Keratinocyte (primary cell): ENCODE data around the gene C19orf12.

Experiments used
- EZH2 ChIP-seq: IDR thresholded peaks from one replicate; pipeline ENCODE4 v1.6.1; 2012; ENCODE audit warnings: inconsistent platforms, mild to moderate bottlenecking, low read length, moderate library complexity
- TF ChIP-seq, protein P1 (sequence below), 3 experiments: IDR thresholded peaks in 1 of 3; conservative IDR thresholded peaks in 1 of 3; optimal IDR thresholded peaks in 1 of 3; 2 replicates in 2 of 3; 3 replicates in 1 of 3; pipeline versions ENCODE3 to v1.5.1; 2011; ENCODE audit warnings: low read length in 3 of 3, mild to moderate bottlenecking in 3 of 3, moderate library complexity in 2 of 3, control low read depth in 1 of 3, inconsistent platforms in 1 of 3; ENCODE audit not compliant: insufficient read depth in 2 of 3; ENCODE audit errors: extremely low read depth in 1 of 3

GRCh38 chr19:29668746-29669609, 46.1 kb downstream of the C19orf12 start:
- TF ChIP-seq, protein P1, sequence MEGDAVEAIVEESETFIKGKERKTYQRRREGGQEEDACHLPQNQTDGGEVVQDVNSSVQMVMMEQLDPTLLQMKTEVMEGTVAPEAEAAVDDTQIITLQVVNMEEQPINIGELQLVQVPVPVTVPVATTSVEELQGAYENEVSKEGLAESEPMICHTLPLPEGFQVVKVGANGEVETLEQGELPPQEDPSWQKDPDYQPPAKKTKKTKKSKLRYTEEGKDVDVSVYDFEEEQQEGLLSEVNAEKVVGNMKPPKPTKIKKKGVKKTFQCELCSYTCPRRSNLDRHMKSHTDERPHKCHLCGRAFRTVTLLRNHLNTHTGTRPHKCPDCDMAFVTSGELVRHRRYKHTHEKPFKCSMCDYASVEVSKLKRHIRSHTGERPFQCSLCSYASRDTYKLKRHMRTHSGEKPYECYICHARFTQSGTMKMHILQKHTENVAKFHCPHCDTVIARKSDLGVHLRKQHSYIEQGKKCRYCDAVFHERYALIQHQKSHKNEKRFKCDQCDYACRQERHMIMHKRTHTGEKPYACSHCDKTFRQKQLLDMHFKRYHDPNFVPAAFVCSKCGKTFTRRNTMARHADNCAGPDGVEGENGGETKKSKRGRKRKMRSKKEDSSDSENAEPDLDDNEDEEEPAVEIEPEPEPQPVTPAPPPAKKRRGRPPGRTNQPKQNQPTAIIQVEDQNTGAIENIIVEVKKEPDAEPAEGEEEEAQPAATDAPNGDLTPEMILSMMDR (optimal IDR thresholded peaks at IDR 0.05 in 1 of 3, IDR thresholded peaks at IDR 0.05 in 1 of 3, conservative IDR thresholded peaks at IDR 0.05 in 1 of 3; ENCODE audit: extremely low read depth in 1 of 3, insufficient read depth in 2 of 3, low read length in 3 of 3) = peak; percentile 19 to 63 (median 41)
- TF ChIP-seq EZH2 = no peak
